ENCODE measurements around the gene SLC35F1.

SLC35F1 gene

DNA sequence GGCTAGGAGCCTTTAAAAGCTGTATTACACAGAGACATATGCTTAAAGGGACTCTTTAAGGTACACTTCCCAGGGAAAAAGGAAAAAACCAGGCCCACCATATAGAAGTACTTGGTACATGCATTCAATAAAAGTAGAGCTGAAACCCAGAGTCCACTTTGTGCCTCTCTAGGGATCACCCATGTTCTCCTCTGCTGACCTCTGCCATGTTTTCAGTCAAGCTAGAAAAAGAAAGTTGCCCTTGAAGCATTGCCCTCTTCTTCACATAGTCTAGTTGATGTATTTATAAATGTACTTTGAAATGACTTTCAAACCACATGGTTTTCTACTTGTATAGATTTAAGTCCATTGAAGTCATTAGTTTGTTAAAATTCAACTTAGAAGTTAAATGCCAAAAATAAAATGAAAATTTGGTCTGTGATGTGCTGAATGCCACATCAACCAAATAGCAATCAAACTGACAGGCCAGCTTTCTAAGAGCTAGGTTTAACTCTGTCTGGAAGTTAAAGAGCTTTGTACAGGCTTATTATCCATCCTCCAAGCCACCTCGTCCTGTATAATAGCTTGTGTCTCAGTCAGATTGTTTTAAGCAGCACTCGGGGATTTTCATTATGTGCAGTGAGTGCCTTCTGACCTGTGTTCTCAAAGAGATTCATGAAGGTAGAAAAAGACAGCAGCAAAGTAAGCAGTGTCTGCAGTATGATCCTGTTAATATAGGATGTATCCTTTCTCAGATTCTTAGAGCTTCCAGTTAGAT, 402.5 kb downstream of the SLC35F1 start:
- no peak overlapping the region for H3K4me3 ChIP-seq (ENCODE audit: low read length)
- TF ChIP-seq, protein P1, sequence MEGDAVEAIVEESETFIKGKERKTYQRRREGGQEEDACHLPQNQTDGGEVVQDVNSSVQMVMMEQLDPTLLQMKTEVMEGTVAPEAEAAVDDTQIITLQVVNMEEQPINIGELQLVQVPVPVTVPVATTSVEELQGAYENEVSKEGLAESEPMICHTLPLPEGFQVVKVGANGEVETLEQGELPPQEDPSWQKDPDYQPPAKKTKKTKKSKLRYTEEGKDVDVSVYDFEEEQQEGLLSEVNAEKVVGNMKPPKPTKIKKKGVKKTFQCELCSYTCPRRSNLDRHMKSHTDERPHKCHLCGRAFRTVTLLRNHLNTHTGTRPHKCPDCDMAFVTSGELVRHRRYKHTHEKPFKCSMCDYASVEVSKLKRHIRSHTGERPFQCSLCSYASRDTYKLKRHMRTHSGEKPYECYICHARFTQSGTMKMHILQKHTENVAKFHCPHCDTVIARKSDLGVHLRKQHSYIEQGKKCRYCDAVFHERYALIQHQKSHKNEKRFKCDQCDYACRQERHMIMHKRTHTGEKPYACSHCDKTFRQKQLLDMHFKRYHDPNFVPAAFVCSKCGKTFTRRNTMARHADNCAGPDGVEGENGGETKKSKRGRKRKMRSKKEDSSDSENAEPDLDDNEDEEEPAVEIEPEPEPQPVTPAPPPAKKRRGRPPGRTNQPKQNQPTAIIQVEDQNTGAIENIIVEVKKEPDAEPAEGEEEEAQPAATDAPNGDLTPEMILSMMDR (IDR thresholded peaks at IDR 0.05; ENCODE audit: insufficient read depth, low read depth, low read length, missing control alignments), result no peak
- no peak for DNase-seq (ENCODE audit: low read depth)

DNA sequence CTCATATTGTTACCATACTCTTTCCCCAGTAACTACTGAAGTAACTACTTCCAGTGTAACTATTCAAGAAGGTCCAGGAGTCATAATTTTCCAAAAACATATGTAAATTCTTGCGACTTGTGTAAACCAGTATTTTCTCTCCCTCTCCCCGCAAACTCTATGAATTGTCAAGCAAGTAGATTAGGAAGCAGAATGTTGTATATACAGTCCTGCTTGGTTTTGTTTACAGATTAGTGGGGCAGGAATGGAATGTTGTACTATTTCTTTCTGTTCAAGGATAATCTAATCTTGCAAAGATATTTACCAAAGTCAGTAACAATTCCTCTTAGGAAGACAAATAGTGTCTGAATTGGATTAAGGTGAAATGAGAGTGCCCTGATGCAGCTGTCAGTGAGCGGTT, 406.1 kb downstream of the SLC35F1 start:
- no peak for DNase-seq (ENCODE audit: low read depth)
- TF ChIP-seq, protein P1 (IDR thresholded peaks at IDR 0.05; ENCODE audit: insufficient read depth, low read depth, low read length, missing control alignments), result no peak

GRCh38 chr6:118313762-118314161, 406.7 kb downstream of the SLC35F1 start:
- H3K4me3 ChIP-seq (ENCODE audit: low read length), result no peak overlapping the region
- TF ChIP-seq, protein P1 (IDR thresholded peaks at IDR 0.05; ENCODE audit: insufficient read depth, low read depth, low read length, missing control alignments), result no peak
- no peak for DNase-seq (ENCODE audit: low read depth)

More for the DNA sequence above, 406.1 kb downstream of the SLC35F1 start:
- H3K4me3 ChIP-seq (ENCODE audit: low read length), result no peak overlapping the region

GRCh38 chr6:118316796-118317384, 409.8 kb downstream of the SLC35F1 start:
- H3K4me3 ChIP-seq (ENCODE audit: low read length), result no peak overlapping the region
- no peak for DNase-seq (ENCODE audit: low read depth)
- TF ChIP-seq, protein P1 (IDR thresholded peaks at IDR 0.05; ENCODE audit: insufficient read depth, low read depth, low read length, missing control alignments), result no peak

- DNase-seq (ENCODE audit: low read depth), result no peak
- TF ChIP-seq, protein P1 (IDR thresholded peaks at IDR 0.05; ENCODE audit: insufficient read depth, low read depth, low read length, missing control alignments), result no peak
- H3K4me3 ChIP-seq (ENCODE audit: low read length), result no peak overlapping the region
These were observed 410.8 kb downstream of the SLC35F1 start for GRCh38 chr6:118317581-118318563.

- TF ChIP-seq, protein P1 (IDR thresholded peaks at IDR 0.05; ENCODE audit: insufficient read depth, low read depth, low read length, missing control alignments), result no peak
- DNase-seq (ENCODE audit: low read depth), result no peak
- H3K4me3 ChIP-seq (ENCODE audit: low read length), result no peak overlapping the region
These were observed 411.6 kb downstream of the SLC35F1 start for GRCh38 chr6:118318648-118319047.
